ENCODE data around the gene TMPRSS12.
"Not testable (repeated sequence)": the region's sequence is repeated elsewhere in the genome, so short reads cannot be mapped to it uniquely, and the experiment has no call there.

The TMPRSS12 gene

GRCh38 chr12:50842637-50843493, at the start of gene TMPRSS12:
Gene TMPRSS12, plus strand, starts transcription at chr12:50842926. Its CDS starts 39 bp downstream, at chr12:50842965.
- H3K4me1 Mint-ChIP-seq (ENCODE audit: low read depth) = peaks cover 3% of the 10 kb centered on the region
- no peak for DNase-seq
- H3K9me3 Mint-ChIP-seq = peaks cover 7% of the 10 kb centered on the region
- no peak within 1 kb of the TSS for H3K27ac Mint-ChIP-seq
- no peak within 1 kb of the TSS for H3K4me3 Mint-ChIP-seq
- peaks cover 12% of the 10 kb centered on the region for H3K27me3 Mint-ChIP-seq
- H3K36me3 Mint-ChIP-seq (ENCODE audit: low read depth) = no peaks in the 10 kb centered on the region

- no peaks in the 10 kb centered on the region for H3K27me3 Mint-ChIP-seq
- peaks cover 9% of the 10 kb centered on the region for H3K9me3 Mint-ChIP-seq
- no peaks in the 10 kb centered on the region for H3K4me1 Mint-ChIP-seq (ENCODE audit: low read depth)
- no peak for DNase-seq
- H3K36me3 Mint-ChIP-seq (ENCODE audit: low read depth) = peaks cover 81% of the 10 kb centered on the region
- H3K27ac Mint-ChIP-seq = no peak overlapping the region
- H3K4me3 Mint-ChIP-seq = no peak overlapping the region
Measured at GRCh38 chr12:50799908-50800307, 42.8 kb upstream of the TMPRSS12 start.

GRCh38 chr12:50803230-50803875, 39.4 kb upstream of the TMPRSS12 start:
- no peaks in the 10 kb centered on the region for H3K4me1 Mint-ChIP-seq (ENCODE audit: low read depth)
- H3K27ac Mint-ChIP-seq = no peak overlapping the region
- H3K36me3 Mint-ChIP-seq (ENCODE audit: low read depth) = peaks cover 57% of the 10 kb centered on the region
- H3K27me3 Mint-ChIP-seq = no peaks in the 10 kb centered on the region
- H3K4me3 Mint-ChIP-seq = no peak overlapping the region
- no peak for DNase-seq
- peaks cover 9% of the 10 kb centered on the region for H3K9me3 Mint-ChIP-seq

DNA sequence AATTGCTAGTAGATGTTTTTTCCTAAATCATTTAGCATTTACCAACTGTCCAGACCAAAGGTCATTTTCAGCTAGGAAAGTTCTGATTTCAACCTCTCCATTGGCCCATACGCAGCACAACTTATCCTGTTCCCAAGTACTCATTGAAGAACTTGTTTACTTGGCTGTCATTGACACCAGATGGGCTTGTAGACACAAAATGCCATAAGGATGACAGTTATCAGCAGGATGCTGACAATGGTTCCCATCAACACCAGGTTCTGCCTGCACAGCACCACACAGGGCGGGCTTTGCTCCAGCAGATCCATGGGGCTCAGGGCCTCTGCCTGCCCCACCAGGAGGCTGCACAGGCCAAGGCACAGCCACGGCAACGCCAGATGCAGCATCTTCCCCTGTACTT, 36.5 kb upstream of the TMPRSS12 start:
- no peak overlapping the region for H3K4me3 Mint-ChIP-seq
- H3K36me3 Mint-ChIP-seq (ENCODE audit: low read depth) = peaks cover 50% of the 10 kb centered on the region
- H3K9me3 Mint-ChIP-seq = no peaks in the 10 kb centered on the region
- no peaks in the 10 kb centered on the region for H3K4me1 Mint-ChIP-seq (ENCODE audit: low read depth)
- no peak overlapping the region for H3K27ac Mint-ChIP-seq
- no peak for DNase-seq
- no peaks in the 10 kb centered on the region for H3K27me3 Mint-ChIP-seq

GRCh38 chr12:50809131-50809530, 33.6 kb upstream of the TMPRSS12 start:
- H3K36me3 Mint-ChIP-seq (ENCODE audit: low read depth) = peaks cover 55% of the 10 kb centered on the region
- not testable (repeated sequence) for H3K27me3 Mint-ChIP-seq; DNase-seq; H3K27ac Mint-ChIP-seq; H3K9me3 Mint-ChIP-seq; H3K4me3 Mint-ChIP-seq; H3K4me1 Mint-ChIP-seq (ENCODE audit: low read depth)

DNA sequence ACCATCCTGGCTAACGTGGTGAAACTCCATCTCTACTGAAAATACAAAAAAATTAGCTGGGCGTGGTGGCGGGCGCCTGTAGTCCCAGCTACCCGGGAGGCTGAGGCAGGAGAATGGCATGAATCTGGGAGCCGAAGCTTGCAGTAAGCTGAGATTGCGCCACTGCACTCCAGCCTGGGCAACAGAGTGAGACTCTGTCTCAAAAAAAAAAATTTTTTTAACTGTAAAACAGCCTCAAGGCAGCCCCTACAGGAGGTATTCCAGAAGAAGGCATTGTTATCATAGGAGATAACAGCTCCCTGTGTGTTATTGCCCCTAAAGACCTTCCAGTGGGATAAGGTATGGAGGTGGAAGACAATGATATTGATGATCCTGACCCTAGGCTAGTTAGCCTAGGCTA, 27.8 kb upstream of the TMPRSS12 start:
- H3K27me3 Mint-ChIP-seq; DNase-seq; H3K4me1 Mint-ChIP-seq (ENCODE audit: low read depth); H3K27ac Mint-ChIP-seq; H3K4me3 Mint-ChIP-seq; H3K9me3 Mint-ChIP-seq: not testable (repeated sequence)
- peaks cover 80% of the 10 kb centered on the region for H3K36me3 Mint-ChIP-seq (ENCODE audit: low read depth)

DNA sequence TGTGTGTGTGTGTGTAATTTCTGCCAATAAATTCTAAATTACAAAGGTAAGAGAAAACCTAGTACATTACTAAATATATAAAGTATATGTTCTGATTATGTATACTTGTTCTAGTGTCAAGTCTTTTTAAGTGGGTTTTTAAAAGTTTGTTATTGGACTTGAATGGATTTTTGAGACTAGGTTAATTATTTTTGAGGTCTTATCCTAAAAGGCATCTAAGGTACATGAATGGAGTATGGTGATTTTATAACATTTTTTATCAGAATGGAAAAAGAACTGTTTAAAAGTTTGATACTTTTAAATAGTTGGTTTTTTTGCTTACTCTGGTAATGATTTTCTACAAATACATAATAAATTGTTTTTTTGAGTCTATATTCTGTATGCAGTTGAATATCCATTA, 22.5 kb upstream of the TMPRSS12 start:
- Mint-ChIP-seq H3K4me1 (ENCODE audit: low read depth) (peaks cover 5% of the 10 kb centered on the region), H3K4me3 (no peak overlapping the region), H3K27me3 (no peaks in the 10 kb centered on the region), H3K27ac (no peak overlapping the region), H3K9me3 (no peaks in the 10 kb centered on the region), H3K36me3 (ENCODE audit: low read depth) (peaks cover 45% of the 10 kb centered on the region)
- DNase-seq = no peak

DNA sequence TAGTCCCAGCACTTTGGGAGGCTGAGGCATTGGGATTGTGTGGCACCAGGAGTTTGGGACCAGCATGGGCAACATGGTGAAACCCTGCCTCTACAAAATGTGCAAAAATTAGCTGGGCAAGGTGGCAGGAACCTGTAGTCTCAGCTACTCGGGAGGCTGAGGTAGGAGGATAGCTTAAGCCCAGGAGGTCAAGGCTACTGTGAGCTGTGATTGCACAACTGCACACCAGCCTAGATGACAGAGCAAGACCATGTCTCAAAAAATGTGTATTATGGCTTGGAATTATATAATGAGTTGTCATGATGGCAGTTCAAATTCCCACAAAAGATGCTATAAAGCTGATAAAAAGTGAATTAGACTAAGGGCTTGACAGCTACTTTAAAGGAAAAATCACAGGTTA, 20.6 kb upstream of the TMPRSS12 start:
- Mint-ChIP-seq H3K9me3 (no peaks in the 10 kb centered on the region), H3K4me1 (ENCODE audit: low read depth) (peaks cover 6% of the 10 kb centered on the region), H3K36me3 (ENCODE audit: low read depth) (peaks cover 27% of the 10 kb centered on the region), H3K27me3 (no peaks in the 10 kb centered on the region), H3K27ac (no peak overlapping the region), H3K4me3 (no peak overlapping the region)
- no peak for DNase-seq

DNA sequence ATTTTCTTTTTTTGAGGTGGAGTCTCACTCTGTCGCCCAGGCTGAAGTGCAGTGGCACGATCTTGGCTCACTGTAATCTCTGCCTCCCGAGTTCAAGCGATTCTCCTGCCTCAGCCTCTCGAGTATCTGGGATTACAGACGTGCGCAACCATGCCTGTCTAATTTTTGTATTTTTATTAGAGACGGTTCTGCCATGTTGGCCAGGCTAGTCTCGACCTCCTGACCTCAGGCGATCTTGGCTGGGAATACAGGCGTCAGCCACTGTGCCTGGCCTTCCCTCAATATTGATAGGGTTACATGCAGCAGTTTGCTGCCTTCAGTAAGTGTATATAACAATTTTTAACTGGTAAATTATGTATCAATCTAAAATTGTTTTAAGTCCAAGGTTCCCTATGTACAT, 19.0 kb upstream of the TMPRSS12 start:
- not testable (repeated sequence) for H3K27me3 Mint-ChIP-seq; H3K27ac Mint-ChIP-seq; DNase-seq; H3K4me3 Mint-ChIP-seq; H3K9me3 Mint-ChIP-seq; H3K4me1 Mint-ChIP-seq (ENCODE audit: low read depth)
- H3K36me3 Mint-ChIP-seq (ENCODE audit: low read depth) = peaks cover 15% of the 10 kb centered on the region

DNA sequence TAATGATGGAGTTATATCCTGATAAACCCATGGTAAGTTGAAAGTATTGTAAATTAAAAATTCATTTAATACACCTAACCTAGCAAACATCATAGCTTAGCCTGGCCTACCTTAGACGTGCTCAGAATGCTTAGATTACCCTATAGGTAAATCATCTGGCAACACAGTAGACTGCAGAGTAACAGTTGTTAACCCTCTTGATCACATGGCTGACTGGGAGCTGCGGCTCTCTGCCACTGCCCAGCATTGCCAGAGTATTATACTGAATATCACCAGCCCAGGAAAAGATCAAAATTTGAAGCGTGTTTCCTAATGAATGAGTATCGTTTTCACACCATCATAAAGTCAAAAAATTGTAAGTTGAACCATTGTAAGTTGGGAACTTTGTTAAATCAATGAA, 17.8 kb upstream of the TMPRSS12 start:
- Mint-ChIP-seq H3K27ac (peak overlapping the region; percentile 66), H3K4me3 (no peak overlapping the region), H3K9me3 (no peaks in the 10 kb centered on the region), H3K4me1 (ENCODE audit: low read depth) (peaks cover 6% of the 10 kb centered on the region), H3K36me3 (ENCODE audit: low read depth) (peaks cover 3% of the 10 kb centered on the region), H3K27me3 (no peaks in the 10 kb centered on the region)
- DNase-seq = no peak

GRCh38 chr12:50825372-50825838, 17.3 kb upstream of the TMPRSS12 start:
- Mint-ChIP-seq H3K4me1 (ENCODE audit: low read depth) (peaks cover 6% of the 10 kb centered on the region), H3K9me3 (no peaks in the 10 kb centered on the region), H3K27me3 (no peaks in the 10 kb centered on the region), H3K4me3 (no peak overlapping the region), H3K36me3 (ENCODE audit: low read depth) (no peaks in the 10 kb centered on the region), H3K27ac (peak overlapping the region; percentile 66)
- DNase-seq = no peak

- Mint-ChIP-seq H3K9me3 (peaks cover 2% of the 10 kb centered on the region), H3K4me3 (no peak overlapping the region), H3K27ac (no peak overlapping the region), H3K4me1 (ENCODE audit: low read depth) (peaks cover 6% of the 10 kb centered on the region), H3K27me3 (peaks cover 2% of the 10 kb centered on the region), H3K36me3 (ENCODE audit: low read depth) (no peaks in the 10 kb centered on the region)
- DNase-seq = no peak
Measured at GRCh38 chr12:50828121-50828520, 14.6 kb upstream of the TMPRSS12 start.

- DNase-seq = no peak
- no peaks in the 10 kb centered on the region for H3K36me3 Mint-ChIP-seq (ENCODE audit: low read depth)
- peaks cover 2% of the 10 kb centered on the region for H3K27me3 Mint-ChIP-seq
- peaks cover 8% of the 10 kb centered on the region for H3K9me3 Mint-ChIP-seq
- H3K4me1 Mint-ChIP-seq (ENCODE audit: low read depth) = peaks cover 6% of the 10 kb centered on the region
- no peak overlapping the region for H3K27ac Mint-ChIP-seq
- H3K4me3 Mint-ChIP-seq = no peak overlapping the region
Measured at GRCh38 chr12:50828886-50829285, 13.8 kb upstream of the TMPRSS12 start.

GRCh38 chr12:50833801-50834200, 8.9 kb upstream of the TMPRSS12 start:
- not testable (repeated sequence) for H3K27ac Mint-ChIP-seq; DNase-seq; H3K36me3 Mint-ChIP-seq (ENCODE audit: low read depth); H3K4me1 Mint-ChIP-seq (ENCODE audit: low read depth); H3K4me3 Mint-ChIP-seq
- Mint-ChIP-seq H3K27me3 (peaks cover 12% of the 10 kb centered on the region), H3K9me3 (peaks cover 17% of the 10 kb centered on the region)

- Mint-ChIP-seq H3K9me3 (peaks cover 15% of the 10 kb centered on the region), H3K27ac (no peak overlapping the region), H3K4me1 (ENCODE audit: low read depth) (peaks cover 3% of the 10 kb centered on the region), H3K27me3 (peaks cover 17% of the 10 kb centered on the region), H3K4me3 (no peak overlapping the region), H3K36me3 (ENCODE audit: low read depth) (no peaks in the 10 kb centered on the region)
- no peak for DNase-seq
Measured at GRCh38 chr12:50839042-50839441, 3.7 kb upstream of the TMPRSS12 start.

Data from activated T-cell treated with anti-CD3 and anti-CD28 coated beads, Interleukin-2, amount 50 U/mL, for 24 hours (primary cell).